GM12891 (cell line): ENCODE measurements around the gene ALKAL2.

ENCODE experiments used
- DNase-seq: peaks from one replicate; pipeline ENCODE4 v3.0.0; 2011; ENCODE audit warnings: low spot score; ENCODE audit not compliant: insufficient read length
- FAIRE-seq: peaks from 2 replicates; lab custom pipeline; 2011; peaks lifted over from hg19 to GRCh38; lab: Jason Lieb, UNC
- PAX5 ChIP-seq: IDR thresholded peaks from 2 replicates; pipeline ENCODE4 v1.6.1; 2011; ENCODE audit warnings: low read length, moderate library complexity, mild to moderate bottlenecking; ENCODE audit not compliant: insufficient read depth, severe bottlenecking
- POLR2A ChIP-seq: IDR thresholded peaks from 2 replicates; pipeline ENCODE4 v1.6.1; 2011; ENCODE audit warnings: low read depth, low read length, control low read depth
- POLR2AphosphoS5 ChIP-seq: IDR thresholded peaks from 2 replicates; pipeline ENCODE4 v1.6.1; 2011; ENCODE audit warnings: low read depth, low read length, control low read depth
- POU2F2 ChIP-seq: IDR thresholded peaks from 2 replicates; pipeline ENCODE4 v1.6.1; 2011; ENCODE audit warnings: low read depth, mild to moderate bottlenecking, control low read depth, low read length, moderate library complexity
- SPI1 ChIP-seq: IDR thresholded peaks from 2 replicates; pipeline ENCODE4 v1.6.1; 2011; ENCODE audit warnings: low read depth, low read length, control low read depth
- TAF1 ChIP-seq: IDR thresholded peaks from 2 replicates; pipeline ENCODE4 v1.6.1; 2011; ENCODE audit warnings: low read depth, low read length, control low read depth

The ALKAL2 gene

DNA sequence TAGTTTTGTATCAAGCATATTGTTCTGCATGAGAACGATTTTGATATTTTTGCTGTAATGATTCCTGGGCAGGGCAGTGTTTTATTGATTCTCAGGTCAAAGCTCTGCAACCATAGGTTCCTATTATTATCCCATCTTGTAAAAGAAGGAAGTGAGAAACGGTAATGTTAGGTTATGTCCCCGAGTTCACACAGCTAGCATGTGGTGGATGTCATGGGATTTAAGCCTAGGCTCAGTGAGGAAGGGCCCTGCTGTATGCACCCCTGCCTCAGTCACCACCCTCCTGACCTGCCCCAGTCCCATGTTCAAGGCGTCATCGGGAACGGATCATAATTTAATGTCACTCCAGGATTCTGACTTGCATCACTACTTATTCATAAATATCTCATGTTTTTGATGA lies 12.4 kb downstream of the ALKAL2 start:
- DNase-seq (peak; percentile 13), FAIRE-seq (peak; percentile 75)
- TF ChIP-seq TAF1 (no peak), SPI1 (peak; percentile 97)

DNA sequence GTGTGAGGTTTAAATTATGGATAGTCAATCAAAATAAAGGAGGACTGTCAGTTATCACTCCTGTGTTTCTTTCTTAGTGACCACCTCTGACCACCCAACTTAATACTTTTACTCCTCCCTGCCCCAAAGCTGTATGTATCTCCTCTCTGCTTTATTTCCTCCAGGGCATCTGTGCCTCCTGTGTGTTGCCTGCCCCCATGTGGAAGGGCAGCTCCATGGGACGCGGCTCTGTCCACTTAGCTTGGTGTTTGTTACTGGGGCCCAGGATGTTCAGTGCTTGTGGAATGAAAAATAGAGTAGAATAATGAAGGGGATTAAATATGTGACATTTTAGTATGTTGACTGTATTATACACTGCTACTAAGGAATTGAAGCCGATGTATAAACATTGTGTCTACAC lies 13.4 kb downstream of the ALKAL2 start:
- DNase-seq (no peak), FAIRE-seq (no peak)
- TF ChIP-seq POLR2A (no peak), POLR2AphosphoS5 (no peak), TAF1 (no peak), SPI1 (no peak), PAX5 (no peak), POU2F2 (no peak)

DNA sequence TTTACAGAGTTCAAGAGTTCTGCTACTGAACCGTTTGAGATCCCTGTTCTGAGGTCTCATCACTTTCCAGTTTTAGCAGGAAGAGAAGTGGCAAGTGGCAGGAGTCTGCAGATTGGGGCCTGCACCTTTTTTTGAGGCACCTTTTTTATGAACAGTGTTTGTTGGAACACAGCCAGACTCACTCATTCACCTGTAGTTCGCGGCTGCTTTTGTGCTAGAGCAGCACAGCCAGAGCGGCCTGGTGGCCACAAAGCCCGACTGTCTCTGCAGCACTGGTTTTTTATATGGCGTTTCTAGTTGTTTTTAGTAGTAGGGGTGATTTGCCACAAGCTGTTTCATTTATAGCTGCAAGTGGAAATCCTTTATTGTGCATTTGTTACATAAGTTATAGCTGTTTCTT lies 14.6 kb downstream of the ALKAL2 start:
- no peak for FAIRE-seq
- TF ChIP-seq TAF1 (no peak), PAX5 (no peak), POU2F2 (no peak), POLR2AphosphoS5 (no peak), POLR2A (no peak), SPI1 (no peak)
- DNase-seq, result no peak

DNA sequence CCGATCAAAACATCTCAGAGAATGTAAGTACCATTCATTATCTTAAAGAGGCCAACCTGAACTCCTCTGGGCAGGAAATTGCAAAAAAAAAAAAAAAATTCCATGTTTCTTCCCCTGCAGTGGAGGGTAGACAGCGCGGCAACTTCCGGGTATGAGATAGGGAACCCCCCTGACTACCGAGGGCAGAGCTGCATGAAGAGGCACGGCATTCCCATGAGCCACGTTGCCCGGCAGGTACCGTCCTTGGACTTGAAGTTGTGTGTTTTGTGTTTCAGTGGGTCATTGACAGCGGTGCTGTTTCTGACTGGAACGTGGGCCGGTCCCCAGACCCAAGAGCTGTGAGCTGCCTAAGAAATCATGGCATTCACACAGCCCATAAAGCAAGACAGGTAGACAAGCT lies 16.0 kb downstream of the ALKAL2 start:
- FAIRE-seq (no peak), DNase-seq (no peak)
- no peak for TF ChIP-seq TAF1
- TF ChIP-seq POLR2AphosphoS5, result no peak
- no peak for TF ChIP-seq POU2F2
- TF ChIP-seq POLR2A, result no peak
- TF ChIP-seq SPI1, result no peak
- no peak for TF ChIP-seq PAX5

DNA sequence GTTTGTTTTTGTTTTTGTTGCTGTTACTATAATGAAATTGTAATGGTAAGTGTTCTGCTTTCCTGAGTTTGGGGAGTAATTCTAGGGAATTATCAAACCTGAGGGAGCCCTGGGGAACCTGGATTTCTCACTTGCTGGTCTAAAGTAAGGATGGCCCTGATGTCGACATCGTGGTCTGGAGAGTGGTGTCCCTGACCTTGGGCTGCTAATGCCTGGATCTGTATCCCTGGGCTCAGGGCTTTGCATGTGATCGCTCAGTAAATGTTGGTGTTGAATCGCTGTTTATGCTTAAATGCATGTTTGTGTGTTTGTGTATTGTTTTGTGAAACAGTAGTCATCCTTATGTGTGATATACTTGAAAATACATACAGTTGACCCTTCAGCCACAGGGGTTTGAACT lies 17.0 kb downstream of the ALKAL2 start:
- FAIRE-seq (peak; percentile 16), DNase-seq (no peak)
- TF ChIP-seq POLR2A (no peak), PAX5 (no peak), POU2F2 (no peak), SPI1 (no peak), POLR2AphosphoS5 (no peak), TAF1 (no peak)

DNA sequence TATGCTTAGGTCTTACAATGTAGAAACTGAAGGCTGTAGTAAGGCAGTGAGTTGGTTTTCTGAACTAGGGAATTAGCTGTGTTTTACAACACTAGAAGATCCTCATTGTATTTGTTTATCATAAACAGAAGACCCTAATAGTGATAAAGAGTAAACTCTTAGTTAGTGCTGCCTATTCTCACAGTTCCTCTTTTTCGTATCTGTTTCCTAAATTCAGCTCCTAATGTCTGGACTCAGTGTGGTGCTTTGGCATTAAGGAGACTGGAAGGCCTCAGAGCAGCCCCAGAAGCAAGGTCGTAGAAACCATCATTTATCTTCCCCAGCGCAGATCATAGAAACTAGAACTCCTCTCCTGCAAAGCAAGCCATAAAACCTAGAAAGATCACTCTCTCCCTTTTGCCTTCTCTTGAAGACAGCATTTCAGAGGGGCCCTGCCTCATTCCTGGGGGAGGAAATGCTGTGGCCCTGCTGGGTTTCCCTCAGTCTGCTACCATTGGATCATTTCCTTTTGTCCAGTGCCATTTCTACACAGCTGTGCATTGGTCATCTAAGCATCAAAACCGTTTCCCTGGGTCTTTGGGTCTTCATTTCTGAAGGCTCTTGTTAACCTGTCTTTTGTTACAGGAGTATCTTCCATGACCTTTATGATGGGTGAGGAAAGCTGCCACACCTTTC lies 18.4 kb downstream of the ALKAL2 start:
- FAIRE-seq (no peak), DNase-seq (no peak)
- TF ChIP-seq SPI1, result peak; percentile 76
- TF ChIP-seq POLR2A, result no peak

DNA sequence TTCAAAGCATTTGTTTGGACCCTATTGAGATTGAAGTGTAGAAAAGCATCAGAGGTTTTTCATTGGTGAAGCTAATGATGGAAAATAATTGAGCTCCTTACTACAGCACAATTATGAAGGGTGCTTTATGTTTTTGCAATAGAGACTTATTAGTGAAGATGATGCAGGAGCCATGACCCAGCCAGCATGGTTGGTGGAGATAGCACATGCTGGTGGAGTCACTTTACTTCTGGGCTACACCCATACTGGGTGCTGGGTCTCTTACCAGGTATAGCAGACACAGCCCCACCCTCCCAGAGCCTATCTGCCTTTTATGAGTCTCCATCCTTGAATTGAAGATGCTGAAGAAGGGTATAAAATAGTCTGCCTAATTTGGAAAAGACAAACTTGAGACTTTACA lies 19.6 kb downstream of the ALKAL2 start:
- FAIRE-seq (no peak), DNase-seq (no peak)
- no peak for TF ChIP-seq POU2F2
- TF ChIP-seq POLR2AphosphoS5, result no peak
- no peak for TF ChIP-seq SPI1
- TF ChIP-seq PAX5, result no peak
- no peak for TF ChIP-seq POLR2A
- no peak for TF ChIP-seq TAF1

DNA sequence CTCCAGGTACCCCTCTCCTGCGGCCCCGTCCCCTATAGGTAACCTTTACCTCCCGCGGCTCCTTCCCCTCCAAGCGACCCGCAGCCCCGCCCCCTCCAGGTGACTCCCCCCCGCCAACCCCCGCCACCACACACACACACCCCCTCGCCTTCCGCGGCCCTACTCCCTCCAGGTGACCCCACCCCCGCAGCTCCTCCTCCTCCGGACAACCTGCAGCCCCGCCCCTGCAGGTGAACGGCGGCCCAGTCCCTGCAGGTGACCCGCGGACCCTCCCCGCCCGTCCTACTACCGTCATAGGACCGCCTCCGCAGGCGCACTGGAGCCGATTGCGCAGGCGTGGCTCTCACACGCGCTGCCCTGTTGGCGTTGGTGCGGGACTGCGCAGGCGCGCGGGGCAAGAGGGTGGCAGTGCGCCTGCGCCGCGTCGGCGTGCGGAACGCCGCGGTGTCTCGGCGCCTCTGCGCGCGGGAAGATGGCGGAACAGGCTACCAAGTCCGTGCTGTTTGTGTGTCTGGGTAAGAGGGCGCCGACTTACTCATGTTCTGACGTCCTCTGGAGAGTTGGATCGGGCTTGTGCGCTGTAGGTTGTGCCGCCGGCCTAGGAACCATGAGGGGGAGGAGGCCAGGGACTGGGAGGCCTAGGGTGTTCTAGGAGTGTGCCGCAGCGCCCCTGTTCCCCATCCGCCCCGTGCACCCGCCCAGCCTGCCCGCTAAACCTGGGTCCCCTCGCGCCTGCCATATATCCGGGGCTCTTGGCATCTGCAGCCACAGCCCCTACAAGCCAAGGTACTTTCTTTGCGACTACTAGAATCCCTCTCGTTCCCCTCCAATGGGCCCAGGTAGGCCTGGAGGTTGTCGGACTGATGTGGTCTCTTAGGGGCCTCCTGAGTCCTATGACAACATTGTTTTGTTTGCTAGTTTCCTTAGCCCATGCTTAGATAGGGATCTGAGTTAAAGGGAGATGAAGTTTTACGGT lies 23.1 kb downstream of the ALKAL2 start, which contains the start of gene ACP1:
Gene ACP1, plus strand, starts transcription at position 455 of the 976 bp plus-strand sequence. Its CDS starts 18 bp downstream, at position 473.
- peak; percentile 100 for FAIRE-seq

DNA sequence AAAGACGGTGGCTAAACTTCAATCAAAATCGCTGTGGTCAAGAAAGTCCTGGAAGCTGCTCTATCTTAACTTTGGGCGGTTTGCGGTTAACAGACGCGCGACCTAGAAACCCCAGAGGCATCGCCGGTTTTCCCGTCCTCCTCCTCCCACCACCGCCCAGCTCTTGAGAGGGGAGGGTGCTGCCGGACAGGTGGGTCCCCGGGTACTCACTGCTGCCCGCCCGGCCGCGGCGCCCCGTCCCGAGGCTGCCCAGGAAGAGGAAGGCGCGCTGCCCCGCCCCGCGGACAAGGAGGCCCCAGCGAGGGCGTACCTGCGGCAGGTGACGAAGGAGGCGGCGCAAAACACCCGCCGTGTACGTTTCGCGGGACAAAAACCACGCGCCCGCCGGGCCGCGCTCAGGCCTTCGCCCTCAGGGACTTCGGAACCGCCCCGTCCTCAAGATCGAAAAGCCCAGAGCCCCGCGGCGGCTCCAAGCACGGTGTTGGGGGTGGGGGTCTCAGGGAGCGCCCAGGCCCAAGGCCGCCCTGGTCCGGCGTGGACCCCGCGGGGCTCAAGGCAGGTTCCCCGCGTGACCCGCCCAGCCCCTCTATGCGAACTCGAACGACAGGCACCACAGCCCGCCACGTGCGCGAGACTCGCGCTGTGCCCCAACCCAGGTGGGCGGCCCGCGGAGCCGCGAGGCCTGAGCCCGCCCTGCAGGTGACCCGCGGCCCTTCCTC lies 24.0 kb downstream of the ALKAL2 start, which contains the start of gene SH3YL1:
Gene SH3YL1, minus strand, starts transcription at position 259 of the 719 bp plus-strand sequence. Its CDS starts 48 bp downstream, at position 211.
- no peak for TF ChIP-seq PAX5
- TF ChIP-seq TAF1, result no peak
- no peak for TF ChIP-seq POLR2AphosphoS5
- 0 out of 2 replicates have a peak, but pooled peaks have one; percentile 19 for TF ChIP-seq POU2F2
- FAIRE-seq (no peak), DNase-seq (peak; percentile 37)

More for the DNA sequence above, 23.1 kb downstream of the ALKAL2 start, which contains the start of gene ACP1:
- peak; percentile 96 for DNase-seq
- peak; percentile 16 for TF ChIP-seq PAX5
- TF ChIP-seq SPI1, result no peak
- peak; percentile 82 for TF ChIP-seq TAF1
- 0 out of 2 replicates have a peak, but pooled peaks have one; percentile 35 for TF ChIP-seq POU2F2
- peak; percentile 92 for TF ChIP-seq POLR2AphosphoS5
- TF ChIP-seq POLR2A, result peak; percentile 94
